IMR-90 (cell line): ENCODE measurements around the gene LRRC14B. TPM values are rescaled to one million over a fixed set of nuclear protein-coding genes. Genes with fewer than 3 reads are reported as not detected.
"Not testable (repeated sequence)": the region's sequence is repeated elsewhere in the genome, so short reads cannot be mapped to it uniquely, and the experiment has no call there.

ENCODE experiments used
- ATAC-seq: fragments of 200-7000 bp; cut with Tn5 transposase; 2 replicates; pipeline ENCODE4 v1.9.1; 2020; ENCODE audit warnings: low read depth, mild to moderate bottlenecking, moderate library complexity
- BruUV-seq: library from RNA; stranded (reverse); fragments of 400-500 nt; replicated peaks from 2 replicates; lab custom pipeline; 2021; lab: Mats Ljungman, UMichigan
- CTCF ChIA-PET: fragments of 300-600 bp; formaldehyde crosslinking; extraction: SDS; loops from one replicate; lab custom pipeline; 2021; ENCODE audit warnings: antibody characterized with exemption; lab: Yijun Ruan, JAX
- POLR2A ChIA-PET: fragments of 300-600 bp; sonication (Branson Sonifier 250); formaldehyde crosslinking; loops from one replicate; lab custom pipeline; 2022; ENCODE audit warnings: antibody characterized with exemption; ENCODE audit not compliant: unreplicated experiment; lab: Charles Lee
- DNase-seq: peaks from one replicate; pipeline ENCODE4 v3.0.0; 2013
- H2AFZ ChIP-seq: replicated peaks from 2 replicates; pipeline ENCODE3; 2013; ENCODE audit warnings: low read length, mild to moderate bottlenecking; ENCODE audit not compliant: poor library complexity
- H2AK5ac ChIP-seq: 2 replicates; pipeline ENCODE4 v1.6.1; 2013; ENCODE audit warnings: low read depth, low read length, inconsistent platforms
- H2AK9ac ChIP-seq: replicated peaks from 2 replicates; pipeline ENCODE3; 2013; ENCODE audit warnings: mild to moderate bottlenecking, low read depth, low read length, moderate library complexity; ENCODE audit not compliant: poor library complexity
- H2BK120ac ChIP-seq: 2 replicates; pipeline ENCODE4 v1.6.1; 2013; ENCODE audit warnings: low read depth, low read length, inconsistent platforms
- H2BK15ac ChIP-seq: 3 replicates; pipeline ENCODE4 v1.6.1; 2013; ENCODE audit warnings: low read depth, low read length, inconsistent platforms
- H2BK20ac ChIP-seq: 2 replicates; pipeline ENCODE4 v1.6.1; 2013; ENCODE audit warnings: low read depth, mild to moderate bottlenecking, inconsistent platforms, low read length, moderate library complexity
- H2BK5ac ChIP-seq: 2 replicates; pipeline ENCODE4 v1.6.1; 2013; ENCODE audit warnings: mild to moderate bottlenecking, low read depth, low read length, inconsistent platforms; ENCODE audit not compliant: poor library complexity, severe bottlenecking
- H3K14ac ChIP-seq: replicated peaks from 2 replicates; pipeline ENCODE4 v1.6.1; 2013; ENCODE audit warnings: low read depth, low read length, inconsistent platforms
- H3K18ac ChIP-seq: 2 replicates; pipeline ENCODE4 v1.6.1; 2013; ENCODE audit warnings: low read depth, low read length, control low read depth
- H3K23ac ChIP-seq: 2 replicates; pipeline ENCODE4 v1.6.1; 2013; ENCODE audit warnings: low read depth, low read length, inconsistent platforms
- H3K27ac ChIP-seq: 2 replicates; pipeline ENCODE4 v1.5.1; 2013; ENCODE audit warnings: mild to moderate bottlenecking, control low read depth, low read length; ENCODE audit not compliant: insufficient read depth
- H3K27me3 ChIP-seq: 2 replicates; pipeline ENCODE4 v1.6.1; 2013; ENCODE audit warnings: low read length; ENCODE audit not compliant: control insufficient read depth, insufficient read depth
- H3K36me3 ChIP-seq: 2 replicates; pipeline ENCODE4 v1.6.1; 2013; ENCODE audit warnings: low read length, mixed read lengths; ENCODE audit not compliant: control insufficient read depth, insufficient read depth
- H3K4ac ChIP-seq: 2 replicates; pipeline ENCODE4 v1.6.1; 2013; ENCODE audit warnings: low read depth, low read length, inconsistent platforms
- H3K4me1 ChIP-seq: 2 replicates; pipeline ENCODE4 v1.6.1; 2013; ENCODE audit warnings: low read length, mixed read lengths; ENCODE audit not compliant: control insufficient read depth, insufficient read depth
- H3K4me2 ChIP-seq: 2 replicates; pipeline ENCODE4 v1.6.1; 2013; ENCODE audit warnings: low read depth, mild to moderate bottlenecking, control low read depth, low read length, moderate library complexity
- H3K4me3 ChIP-seq: 2 replicates; pipeline ENCODE4 v1.5.1; 2013; ENCODE audit warnings: low read depth, mild to moderate bottlenecking, control low read depth, low read length, moderate library complexity; ENCODE audit not compliant: insufficient read depth
- H3K56ac ChIP-seq: 2 replicates; pipeline ENCODE4 v1.6.1; 2013; ENCODE audit warnings: low read length, inconsistent platforms; ENCODE audit not compliant: insufficient read depth; ENCODE audit errors: extremely low read depth
- H3K79me1 ChIP-seq, 2 experiments: 2 replicates each; pipeline ENCODE4 v1.6.1; 2013; ENCODE audit warnings: low read length in 2 of 2, inconsistent platforms in 1 of 2, low read depth in 1 of 2
- H3K9ac ChIP-seq: 2 replicates; pipeline ENCODE4 v1.6.1; 2013; ENCODE audit warnings: low read depth, low read length, control low read depth
- H3K9me1 ChIP-seq: 2 replicates; pipeline ENCODE4 v1.6.1; 2013; ENCODE audit warnings: low read length, inconsistent platforms; ENCODE audit not compliant: insufficient read depth
- H3K9me3 ChIP-seq: 2 replicates; pipeline ENCODE4 v1.6.1; 2013; ENCODE audit warnings: low read length; ENCODE audit not compliant: control insufficient read depth, insufficient read depth
- H4K20me1 ChIP-seq: 2 replicates; pipeline ENCODE4 v1.6.1; 2013; ENCODE audit warnings: low read length, inconsistent platforms; ENCODE audit not compliant: insufficient read depth
- H4K5ac ChIP-seq: 2 replicates; pipeline ENCODE4 v1.6.1; 2013; ENCODE audit warnings: mild to moderate bottlenecking, low read depth, low read length, control low read depth
- H4K8ac ChIP-seq, 2 experiments: 2 replicates each; pipeline ENCODE4 v1.6.1; 2013; ENCODE audit warnings: low read depth in 2 of 2, low read length in 2 of 2, control low read depth in 1 of 2, inconsistent platforms in 1 of 2
- H4K91ac ChIP-seq: 2 replicates; pipeline ENCODE4 v1.6.1; 2013; ENCODE audit warnings: low read depth, low read length, inconsistent platforms; ENCODE audit not compliant: insufficient read depth
- WGBS, 2 experiments: methylation state at CpG; one replicate each; pipeline versions ENCODE4 v1.1.5 to v1.1.7; 2013; ENCODE audit warnings: missing lambda C conversion rate in 2 of 2; ENCODE audit not compliant: insufficient read length in 1 of 2; ENCODE audit errors: extremely low coverage in 2 of 2; 5-methylcytosine and 5-hydroxymethylcytosine counted together
- dilution Hi-C: fragments of 300-500 bp; cut with HindIII; formaldehyde crosslinking; loops from one replicate; pipeline ENCODE4 v1.14.3; 2018; ENCODE audit warnings: low sequenced_read_pairs; ENCODE audit not compliant: unreplicated experiment
- in situ Hi-C: fragments of 300-500 bp; cut with MboI; formaldehyde crosslinking; loops from 3 replicates; pipeline ENCODE4 v1.14.3; 2019; ENCODE audit warnings: low sequenced_read_pairs, inconsistent platforms, mixed read lengths
- intact Hi-C: fragments of 100-400 bp; cut with micrococcal nuclease; formaldehyde crosslinking; loops from 2 replicates; pipeline ENCODE4 v1.10.0; 2022
- polyA plus RNA-seq, 3 experiments: library from polyadenylated mRNA; depleted of rRNA; stranded (reverse); fragments of >200 nt; gene quantifications; 2 replicates each; pipeline ENCODE4 v1.2.3, GENCODE V29; 2012; ENCODE audit warnings: low replicate concordance in 1 of 3
- total RNA-seq: library from RNA; depleted of rRNA; stranded (reverse); fragments of >200 nt; gene quantifications from 2 replicates; pipeline ENCODE4 v1.2.3, GENCODE V29; 2012

LRRC14B gene
- total and polyA plus RNA-seq, 2 of the 4 experiments (the other 2 are of a cell fraction) = not detected

GRCh38 chr5:215256-215655 lies 24.0 kb downstream of the LRRC14B start:
- H4K91ac ChIP-seq, dilution Hi-C loops, H2AK9ac ChIP-seq, H3K4me2 ChIP-seq, H3K23ac ChIP-seq, H3K14ac ChIP-seq, H3K4me3 ChIP-seq, H3K9me3 ChIP-seq, H3K56ac ChIP-seq, H3K27ac ChIP-seq, H2AFZ ChIP-seq, H3K27me3 ChIP-seq, H2BK120ac ChIP-seq, H3K9ac ChIP-seq, POLR2A ChIA-PET, ATAC-seq, H2BK5ac ChIP-seq, in situ Hi-C loops, BruUV-seq, CTCF ChIA-PET, H3K9me1 ChIP-seq, H3K4me1 ChIP-seq, intact Hi-C loops, H4K8ac ChIP-seq, H3K18ac ChIP-seq, H3K4ac ChIP-seq, H2BK20ac ChIP-seq, H2BK15ac ChIP-seq, H4K5ac ChIP-seq, H3K36me3 ChIP-seq: not testable (repeated sequence)
- Histone ChIP-seq H2AK5ac (peak overlapping the region; percentile 50; the same call in 1 of the 2 replicates), H3K79me1 (peaks cover 16 to 31% of the 10 kb centered on the region in 2 experiments), H4K20me1 (peaks cover 24% of the 10 kb centered on the region)
- no CpG with 5 or more reads among the region's 2 CpGs for WGBS, 2 experiments
- peak; percentile 44 for DNase-seq

GRCh38 chr5:216076-216475 lies 24.8 kb downstream of the LRRC14B start:
- H2BK20ac ChIP-seq, H4K8ac ChIP-seq, H3K4ac ChIP-seq, H3K9ac ChIP-seq, H4K91ac ChIP-seq, H3K9me3 ChIP-seq, intact Hi-C loops, DNase-seq, in situ Hi-C loops, H2AK5ac ChIP-seq, H2AFZ ChIP-seq, H2BK15ac ChIP-seq, H3K9me1 ChIP-seq, H3K4me3 ChIP-seq, H3K27ac ChIP-seq, H3K23ac ChIP-seq, POLR2A ChIA-PET, H3K27me3 ChIP-seq, H3K4me2 ChIP-seq, H3K4me1 ChIP-seq, BruUV-seq, H3K18ac ChIP-seq, H3K56ac ChIP-seq, dilution Hi-C loops, H2BK120ac ChIP-seq, CTCF ChIA-PET, ATAC-seq, H3K14ac ChIP-seq, H3K36me3 ChIP-seq, H4K5ac ChIP-seq, H2BK5ac ChIP-seq, H2AK9ac ChIP-seq: not testable (repeated sequence)
- no CpG with 5 or more reads among the region's 10 CpGs for WGBS, 2 experiments
- Histone ChIP-seq H4K20me1 (peaks cover 25% of the 10 kb centered on the region), H3K79me1 (peaks cover 14 to 31% of the 10 kb centered on the region in 2 experiments; a peak in 3 of 4 replicates)
